Camera-type eye (tissue), 1 donor: ENCODE measurements around the gene IFNL3. TPM values are rescaled to one million over a fixed set of nuclear protein-coding genes. Genes with fewer than 3 reads are reported as not detected.

Source experiments
- total RNA-seq: library from RNA; depleted of rRNA; stranded (reverse); fragments of >200 nt; gene quantifications from one replicate; pipeline ENCODE4 v1.2.3, GENCODE V29; 2014

IFNL3 gene
- not detected for total RNA-seq

GRCh38 chr19:39244410-39245100 is at the start of gene IFNL3:
Gene IFNL3 (minus strand): TSS chr19:39245006. CDS start chr19:39244967, 39 bp downstream.

GRCh38 chr19:39268085-39268484 is 23.3 kb upstream of the IFNL3 start, which contains the start of gene IFNL2:
Gene IFNL2 (plus strand): TSS chr19:39268396. CDS start chr19:39268569, 173 bp downstream.

GRCh38 chr19:39248806-39249205 is 4.0 kb upstream of the IFNL3 start, which contains the start of gene IFNL4:
Gene IFNL4 (minus strand): TSS chr19:39248856.

DNA sequence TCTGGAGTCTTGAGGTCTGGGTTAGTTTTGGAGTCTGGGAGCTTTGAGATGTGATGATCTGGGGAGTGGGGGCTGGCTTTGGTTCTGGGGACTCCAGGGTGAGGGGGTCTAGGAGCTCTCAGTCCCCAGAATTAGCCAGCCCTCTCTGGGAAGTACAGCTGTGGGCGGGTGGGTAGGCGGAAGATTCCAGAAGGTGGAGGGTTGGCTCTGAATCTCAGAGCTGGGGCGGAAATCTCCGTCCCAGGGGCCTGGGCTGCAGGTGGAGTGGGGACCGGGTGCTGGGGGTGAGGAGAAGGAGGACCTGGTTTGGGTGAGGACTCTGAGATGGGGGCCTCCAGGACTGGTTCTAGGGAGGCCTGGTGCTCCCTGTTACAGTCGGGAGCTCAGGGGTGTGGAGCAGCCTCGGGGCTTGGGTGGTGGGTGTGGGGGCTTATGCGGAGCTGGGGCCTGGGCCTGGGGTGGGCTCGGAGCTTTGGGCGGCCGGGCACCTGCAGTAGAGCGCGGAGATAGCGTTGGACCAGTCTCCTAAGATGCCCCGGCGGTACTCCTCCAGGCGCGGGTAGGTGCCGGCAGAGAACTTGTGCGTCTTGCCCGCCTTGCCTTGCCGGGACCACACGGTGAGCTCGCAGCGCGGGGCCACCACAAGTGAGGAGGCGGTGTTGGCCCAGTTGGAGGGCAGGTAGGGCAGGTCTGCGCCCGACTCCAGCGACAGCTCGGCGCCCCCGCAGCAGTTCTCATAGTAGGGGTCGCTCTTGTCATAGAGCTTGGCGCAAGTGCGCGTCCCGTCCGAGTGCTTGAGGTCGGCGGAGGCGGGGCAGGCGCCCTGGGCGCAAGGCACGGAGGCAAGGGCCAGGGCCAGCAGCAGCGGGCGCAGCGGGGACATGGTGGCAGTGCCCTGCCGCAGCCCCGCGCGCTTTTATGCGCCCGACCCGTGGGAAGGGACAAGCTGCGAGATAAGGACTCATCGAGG is 41.1 kb downstream of the IFNL3 start, which contains the start of gene SYCN:
SYCN (minus strand) TSS at position 892 of the 970 bp plus-strand sequence; CDS start at position 883, 9 bp downstream.

DNA sequence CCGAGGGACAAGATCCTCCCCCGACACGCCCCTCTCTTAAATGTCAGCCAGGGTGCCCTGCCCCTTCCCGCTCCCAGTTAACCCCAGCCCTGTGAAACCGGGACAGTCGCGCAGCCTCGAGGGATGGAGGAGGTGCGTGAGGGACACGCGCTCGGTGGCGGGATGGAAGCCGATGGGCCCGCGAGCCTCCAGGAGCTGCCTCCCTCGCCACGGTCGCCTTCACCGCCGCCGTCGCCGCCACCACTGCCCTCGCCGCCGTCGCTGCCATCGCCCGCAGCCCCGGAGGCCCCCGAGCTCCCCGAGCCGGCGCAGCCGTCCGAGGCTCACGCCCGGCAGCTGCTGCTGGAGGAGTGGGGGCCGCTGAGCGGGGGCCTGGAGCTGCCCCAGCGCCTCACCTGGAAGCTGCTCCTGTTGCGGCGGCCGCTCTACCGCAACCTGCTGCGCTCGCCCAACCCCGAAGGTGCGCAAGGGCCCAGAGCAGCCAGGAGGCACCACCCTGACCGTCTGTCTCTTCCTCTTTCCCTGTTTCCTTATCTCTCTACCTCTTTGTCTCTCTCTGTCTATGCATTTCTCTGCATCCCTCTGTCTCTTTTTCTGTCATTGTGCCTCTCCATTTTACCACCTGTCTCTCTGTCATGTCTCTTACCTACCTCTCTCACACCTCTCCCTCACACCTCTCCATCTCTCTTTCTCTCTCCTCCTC is 47.8 kb downstream of the IFNL3 start, which contains the start of gene NCCRP1:
NCCRP1 (plus strand) TSS at position 105 of the 703 bp plus-strand sequence; CDS start at position 124, 19 bp downstream.

Other genes with a start within 250 kb of the IFNL3 start
- 9.3 TPM for gene FBXO27, start 212.5 kb downstream of the IFNL3 start, total RNA-seq
- gene ACP7, start 160.6 kb downstream of the IFNL3 start, total RNA-seq = not detected
- 31.8 TPM for gene PAK4, start 119.2 kb downstream of the IFNL3 start, total RNA-seq
- 20.0 TPM for gene NCCRP1, start 48.0 kb downstream of the IFNL3 start, total RNA-seq
- not detected for gene SYCN, start 40.7 kb downstream of the IFNL3 start, total RNA-seq
- gene IFNL4, start 3.9 kb upstream of the IFNL3 start, total RNA-seq = not detected
- gene IFNL2, start 23.4 kb upstream of the IFNL3 start, total RNA-seq = not detected
- gene IFNL1, start 51.4 kb upstream of the IFNL3 start, total RNA-seq = not detected
- 20.6 TPM for gene LRFN1, start 75.9 kb upstream of the IFNL3 start, total RNA-seq
- gene GMFG, start 91.0 kb upstream of the IFNL3 start, total RNA-seq = 7.3 TPM
- 81.2 TPM for gene SAMD4B, start 97.4 kb upstream of the IFNL3 start, total RNA-seq
- 34.6 TPM for gene PAF1, start 146.1 kb upstream of the IFNL3 start, total RNA-seq
- 19.4 TPM for gene MED29, start 146.4 kb upstream of the IFNL3 start, total RNA-seq
- gene ZFP36, start 161.8 kb upstream of the IFNL3 start, total RNA-seq = 23.1 TPM
- gene PLEKHG2, start 167.7 kb upstream of the IFNL3 start, total RNA-seq = 34.6 TPM
- 77.1 TPM for gene RPS16, start 190.9 kb upstream of the IFNL3 start, total RNA-seq
- 76.5 TPM for gene SUPT5H, start 200.6 kb upstream of the IFNL3 start, total RNA-seq
- 46.6 TPM for gene TIMM50, start 235.8 kb upstream of the IFNL3 start, total RNA-seq